Iris pigment epithelial cell (primary cell): ENCODE measurements around the gene PABPN1.
A peak's percentile ranks its signal among the peaks of the same experiment; 100 is the strongest.

Experiments used
- DNase-seq: peaks from one replicate; pipeline ENCODE4 v3.0.0-alpha.2; 2011; ENCODE audit warnings: low read depth

PABPN1 gene

GRCh38 chr14:23358042-23358441 is 36.8 kb downstream of the PABPN1 start:
- DNase-seq = no peak

DNA sequence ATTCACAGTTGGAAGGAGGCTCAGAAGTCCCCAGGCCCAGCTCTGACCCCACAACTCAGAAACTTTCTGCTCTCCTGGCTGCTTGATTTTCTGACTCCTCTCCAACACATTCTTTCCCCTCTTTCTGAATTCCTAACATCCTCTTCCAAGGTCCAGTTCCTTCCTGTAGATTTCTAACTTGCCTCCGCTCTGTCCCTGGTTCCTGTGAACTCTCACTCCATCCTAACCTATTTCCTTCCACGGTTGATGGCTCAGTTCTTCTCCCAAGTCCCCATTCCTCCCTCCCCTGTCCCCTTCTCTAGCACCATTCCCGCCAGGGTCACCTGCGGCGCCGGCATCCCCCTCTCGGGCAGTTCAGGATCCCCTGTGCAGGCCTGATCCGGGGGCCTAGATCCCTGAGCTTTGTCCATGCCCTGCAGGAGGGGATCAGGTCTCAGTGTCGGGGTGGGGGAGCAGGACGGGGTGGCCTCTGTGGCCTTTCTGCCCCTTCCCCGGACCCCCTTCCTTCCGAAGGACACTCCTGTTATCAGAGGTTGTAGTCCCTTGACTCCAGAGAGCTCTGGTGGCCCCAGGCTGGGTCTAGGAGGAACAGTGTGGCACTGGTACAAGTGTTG is 37.4 kb downstream of the PABPN1 start:
- DNase-seq = no peak

GRCh38 chr14:23359167-23359626 is 37.9 kb downstream of the PABPN1 start:
- no peak for DNase-seq

DNA sequence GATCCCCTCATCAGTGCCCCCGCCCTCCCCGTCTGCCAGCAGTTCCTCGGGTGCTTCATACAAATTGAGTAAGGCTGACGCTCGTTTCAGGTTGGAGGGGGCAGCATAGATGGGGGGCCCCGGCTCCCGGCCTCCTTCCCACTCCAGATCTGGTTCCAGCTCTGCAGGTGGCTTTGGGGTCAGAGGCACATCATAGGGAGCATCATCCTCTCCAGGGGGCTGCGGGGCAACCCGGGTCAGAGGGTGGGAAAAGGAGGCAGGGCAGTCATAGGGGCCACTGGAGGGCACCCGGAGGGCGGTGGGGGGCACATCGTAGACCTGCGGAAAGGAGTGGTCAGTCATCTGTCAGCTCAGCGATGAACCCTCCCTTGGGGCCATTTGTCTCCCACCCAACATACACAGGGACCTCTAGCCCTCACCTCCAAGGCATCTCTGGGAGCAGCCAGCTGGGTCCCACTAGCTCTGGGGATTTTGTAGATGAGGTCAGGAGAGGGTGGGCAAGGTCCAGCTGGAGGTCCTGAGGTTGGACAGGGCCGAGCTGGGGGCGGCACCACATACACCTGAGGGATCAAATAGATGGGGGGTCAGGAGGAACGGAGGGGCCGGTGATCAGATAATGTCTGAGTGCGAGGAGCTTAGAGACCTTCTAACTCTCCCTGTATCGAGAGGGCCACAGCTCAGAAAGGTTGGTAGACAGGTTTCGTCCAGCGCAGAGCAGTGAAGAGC is 38.6 kb downstream of the PABPN1 start:
- no peak for DNase-seq

- DNase-seq = no peak
Measured at GRCh38 chr14:23360496-23360895, 39.2 kb downstream of the PABPN1 start.

- peak; percentile 61 for DNase-seq
Measured at GRCh38 chr14:23361320-23361719, 40.1 kb downstream of the PABPN1 start.

DNA sequence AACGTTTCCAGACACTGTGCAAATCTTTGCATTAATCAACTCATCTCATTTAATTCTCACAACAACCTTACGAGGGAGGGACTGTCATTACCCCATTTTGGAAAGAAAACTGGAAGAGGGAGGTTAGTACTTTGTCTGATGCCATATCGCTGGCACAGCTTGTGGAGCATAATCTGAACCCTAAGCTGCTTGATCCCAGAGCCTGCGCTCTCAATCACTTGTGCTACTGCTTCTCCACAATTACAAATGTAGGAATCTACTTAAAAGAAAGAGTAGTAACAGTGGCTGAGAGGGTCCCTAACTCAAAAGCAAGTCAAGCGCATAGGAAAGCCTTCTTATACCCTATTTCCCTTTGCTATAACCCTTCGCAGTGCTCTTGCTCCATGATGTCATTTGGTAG is 40.5 kb downstream of the PABPN1 start:
- no peak for DNase-seq

GRCh38 chr14:23362200-23362599 is 40.9 kb downstream of the PABPN1 start:
- peak; percentile 9 for DNase-seq

- peak; percentile 27 for DNase-seq
Measured at GRCh38 chr14:23364164-23365035, 43.1 kb downstream of the PABPN1 start.

GRCh38 chr14:23365036-23365731 is 43.9 kb downstream of the PABPN1 start, which contains the start of gene EFS:
EFS (minus strand) TSS chr14:23365172; CDS start chr14:23365025, 147 bp downstream.
- DNase-seq = peak; percentile 34

GRCh38 chr14:23365732-23366425 is 44.6 kb downstream of the PABPN1 start:
- DNase-seq = peak; percentile 59

DNA sequence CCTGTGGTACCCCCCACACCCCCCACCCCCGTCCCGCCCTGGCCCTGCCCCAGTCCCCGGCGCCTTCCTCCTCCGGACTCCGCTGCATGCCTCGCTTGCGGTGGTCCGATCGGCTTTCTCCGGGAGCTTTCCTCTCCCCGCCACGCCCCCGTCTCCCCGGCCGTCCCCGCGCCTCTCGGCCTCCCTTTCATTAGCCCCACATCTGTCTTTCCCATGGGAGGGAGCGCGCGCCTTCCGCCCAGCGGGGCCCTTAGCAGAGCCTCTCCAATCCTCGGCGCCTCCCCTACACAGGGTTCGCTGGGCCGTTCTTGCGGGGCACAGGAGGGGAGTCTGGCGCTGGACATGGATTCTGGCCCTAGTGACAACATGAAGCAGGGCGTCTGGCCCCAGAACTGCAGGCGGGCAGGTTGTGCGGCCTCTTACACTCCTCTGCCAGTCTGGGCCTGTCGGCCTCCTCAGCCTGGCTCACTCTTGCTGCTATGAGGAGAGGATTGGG is 45.2 kb downstream of the PABPN1 start:
- peak; percentile 67 for DNase-seq

DNA sequence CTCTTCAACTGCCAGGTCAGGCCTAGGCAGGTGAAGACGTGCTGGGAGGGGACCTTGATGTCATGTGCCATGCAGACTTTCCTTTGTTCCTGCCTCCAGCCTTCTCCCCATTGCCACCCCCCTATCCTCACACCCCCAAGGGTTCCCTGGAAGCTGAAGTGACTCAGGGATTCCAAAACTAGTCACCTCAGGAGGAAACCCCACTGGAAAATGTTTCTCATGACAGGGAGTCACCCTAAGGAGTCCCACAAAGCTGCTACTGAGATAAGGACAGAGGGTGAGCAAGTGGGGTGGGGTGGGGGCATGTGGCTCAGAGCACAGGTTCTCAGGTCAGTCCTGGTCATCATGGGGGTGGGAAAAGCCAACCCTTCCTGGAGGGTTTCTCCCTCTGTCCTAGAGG is 49.0 kb downstream of the PABPN1 start:
- DNase-seq = no peak

DNA sequence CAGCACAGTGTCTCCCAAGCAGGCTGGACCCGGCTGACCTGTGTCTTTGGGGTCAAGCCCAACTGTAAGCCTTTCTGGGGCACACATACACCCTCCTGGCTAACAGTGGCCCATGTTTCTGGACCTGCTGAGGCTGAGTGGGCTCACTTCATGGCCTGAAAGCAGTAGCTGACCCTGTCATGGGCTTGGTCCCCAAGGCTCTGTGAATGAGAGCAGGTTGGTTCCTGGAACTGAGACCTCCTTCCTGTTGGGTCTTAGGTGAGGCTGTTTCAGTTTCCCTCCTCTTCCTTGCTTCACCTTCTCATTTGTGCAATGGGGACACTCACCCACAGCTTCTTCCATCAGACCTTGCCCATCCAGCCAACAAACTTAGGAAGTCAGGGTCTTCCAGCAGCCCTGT is 50.6 kb downstream of the PABPN1 start:
- no peak for DNase-seq

DNA sequence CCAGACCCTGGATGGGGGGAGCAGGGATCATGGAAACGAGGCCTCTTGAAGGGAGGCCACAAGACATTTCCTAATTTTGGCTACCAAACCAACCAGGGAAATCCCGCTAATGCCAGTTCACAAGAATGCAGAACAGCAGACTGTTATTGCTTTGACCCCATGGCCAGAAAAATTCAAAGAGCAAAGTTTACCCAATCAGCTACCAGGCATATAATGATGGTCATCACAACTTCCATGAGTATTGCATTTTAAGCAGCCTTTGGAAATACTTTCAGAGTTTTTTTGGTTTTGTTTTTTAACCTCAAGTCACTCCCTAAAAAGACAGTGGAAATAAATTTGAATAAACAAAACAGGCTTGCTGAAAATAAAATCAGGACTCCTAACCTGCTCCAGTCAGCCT is 51.3 kb downstream of the PABPN1 start, which contains the start of gene IL25:
Gene IL25, plus strand, starts transcription at position 301 of the 400 bp plus-strand sequence.
- no peak for DNase-seq

DNA sequence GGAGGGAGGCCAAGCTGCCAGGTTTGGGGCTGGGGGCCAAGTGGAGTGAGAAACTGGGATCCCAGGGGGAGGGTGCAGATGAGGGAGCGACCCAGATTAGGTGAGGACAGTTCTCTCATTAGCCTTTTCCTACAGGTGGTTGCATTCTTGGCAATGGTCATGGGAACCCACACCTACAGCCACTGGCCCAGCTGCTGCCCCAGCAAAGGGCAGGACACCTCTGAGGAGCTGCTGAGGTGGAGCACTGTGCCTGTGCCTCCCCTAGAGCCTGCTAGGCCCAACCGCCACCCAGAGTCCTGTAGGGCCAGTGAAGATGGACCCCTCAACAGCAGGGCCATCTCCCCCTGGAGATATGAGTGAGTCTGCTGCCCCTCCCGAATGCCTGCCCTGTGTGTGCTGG is 51.8 kb downstream of the PABPN1 start:
- no peak for DNase-seq
